GM21381 (cell line): ENCODE results near the gene ZC3H7B.
"Not testable (repeated sequence)": the region's sequence is repeated elsewhere in the genome, so short reads cannot be mapped to it uniquely, and the experiment has no call there.

Experiments used
- ATAC-seq: cut with Tn5 transposase; IDR thresholded peaks from one replicate; pipeline ENCODE4 v1.9.1; 2021; ENCODE audit warnings: mild to moderate bottlenecking, moderate library complexity; ENCODE audit not compliant: unreplicated experiment

Gene ZC3H7B

GRCh38 chr22:41301085-41302020 lies at the start of gene ZC3H7B:
TSS of gene ZC3H7B (plus strand) at chr22:41301525. CDS start at chr22:41320661, 19,136 bp downstream.
- peak; percentile 89 for ATAC-seq

- no peak for ATAC-seq
These were observed 49.0 kb upstream of the ZC3H7B start for GRCh38 chr22:41252365-41252764.

GRCh38 chr22:41254230-41254629 lies 47.1 kb upstream of the ZC3H7B start:
- no peak for ATAC-seq

GRCh38 chr22:41256254-41257253 lies 44.8 kb upstream of the ZC3H7B start:
- no peak for ATAC-seq

- ATAC-seq, result no peak
These were observed 43.6 kb upstream of the ZC3H7B start for GRCh38 chr22:41257696-41258095.

- ATAC-seq, result not testable (repeated sequence)
These were observed 41.6 kb upstream of the ZC3H7B start for GRCh38 chr22:41259756-41260155.

- ATAC-seq, result no peak
These were observed 40.5 kb upstream of the ZC3H7B start for GRCh38 chr22:41260871-41261270.

GRCh38 chr22:41261541-41262249 lies 39.6 kb upstream of the ZC3H7B start:
- no peak for ATAC-seq

- no peak for ATAC-seq
These were observed 39.0 kb upstream of the ZC3H7B start for GRCh38 chr22:41262250-41262765.

GRCh38 chr22:41263704-41264103 lies 37.6 kb upstream of the ZC3H7B start:
- no peak for ATAC-seq

GRCh38 chr22:41264408-41264941 lies 36.9 kb upstream of the ZC3H7B start:
- no peak for ATAC-seq

GRCh38 chr22:41267958-41268357 lies 33.4 kb upstream of the ZC3H7B start:
- no peak for ATAC-seq

- ATAC-seq, result no peak
These were observed 29.5 kb upstream of the ZC3H7B start for GRCh38 chr22:41271787-41272186.

GRCh38 chr22:41273128-41273527 lies 28.2 kb upstream of the ZC3H7B start:
- ATAC-seq, result no peak

GRCh38 chr22:41274856-41275255 lies 26.5 kb upstream of the ZC3H7B start:
- no peak for ATAC-seq

GRCh38 chr22:41280065-41280464 lies 21.3 kb upstream of the ZC3H7B start:
- no peak for ATAC-seq

- ATAC-seq, result no peak
These were observed 20.5 kb upstream of the ZC3H7B start for GRCh38 chr22:41280854-41281253.

- no peak for ATAC-seq
These were observed 16.9 kb upstream of the ZC3H7B start for GRCh38 chr22:41284465-41284864.

- ATAC-seq, result peak; percentile 26
These were observed 15.9 kb upstream of the ZC3H7B start for GRCh38 chr22:41285441-41285819.
